Ishikawa (cell line): ENCODE data around the gene CARD18.

Experiments used
- CREB1 ChIP-seq: IDR thresholded peaks from 2 replicates; pipeline ENCODE4 v1.6.1; 2012; ENCODE audit warnings: low read depth
- EGR1 ChIP-seq: IDR thresholded peaks from 2 replicates; pipeline ENCODE4 v1.6.1; 2012
- EP300 ChIP-seq: IDR thresholded peaks from 2 replicates; pipeline ENCODE4 v1.6.1; 2012; ENCODE audit warnings: borderline replicate concordance
- FOXM1 ChIP-seq: IDR thresholded peaks from 2 replicates; pipeline ENCODE4 v1.6.1; 2012; ENCODE audit warnings: low read depth, borderline replicate concordance
- MAX ChIP-seq: IDR thresholded peaks from 2 replicates; pipeline ENCODE4 v1.6.1; 2012
- NFIC ChIP-seq: IDR thresholded peaks from 2 replicates; pipeline ENCODE4 v1.6.1; 2012
- RAD21 ChIP-seq: IDR thresholded peaks from 2 replicates; pipeline ENCODE4 v1.6.1; 2012; ENCODE audit warnings: low read depth
- TAF1 ChIP-seq: IDR thresholded peaks from 2 replicates; pipeline ENCODE4 v1.6.1; 2012; ENCODE audit warnings: low read depth, mild to moderate bottlenecking

- TF ChIP-seq TAF1 (no peak), RAD21 (no peak), MAX (no peak), NFIC (no peak), EP300 (no peak), FOXM1 (no peak), EGR1 (no peak), CREB1 (no peak)
These were observed 30.2 kb downstream of the CARD18 start for GRCh38 chr11:105109321-105109720.
